HG02840 (cell line): ENCODE measurements around the gene ASAP3.

Experiments
- ATAC-seq: cut with Tn5 transposase; IDR thresholded peaks from one replicate; pipeline ENCODE4 v1.9.1; 2021; ENCODE audit warnings: mild to moderate bottlenecking, moderate library complexity, moderate number of reproducible peaks; ENCODE audit not compliant: unreplicated experiment, low FRiP score

Gene ASAP3

GRCh38 chr1:23479666-23479941 is 4.4 kb downstream of the ASAP3 start:
- ATAC-seq: no peak

- ATAC-seq: no peak
These were observed 4.9 kb downstream of the ASAP3 start for GRCh38 chr1:23478896-23479665.

GRCh38 chr1:23477359-23478144 is 6.4 kb downstream of the ASAP3 start:
- no peak for ATAC-seq

- ATAC-seq: no peak
These were observed 8.3 kb downstream of the ASAP3 start for GRCh38 chr1:23475641-23476040.

GRCh38 chr1:23475134-23475628 is 8.8 kb downstream of the ASAP3 start:
- ATAC-seq: no peak

GRCh38 chr1:23473037-23473800 is 10.8 kb downstream of the ASAP3 start:
- ATAC-seq: no peak

- ATAC-seq: no peak
These were observed 11.5 kb downstream of the ASAP3 start for GRCh38 chr1:23472351-23473036.

- ATAC-seq: no peak
These were observed 12.4 kb downstream of the ASAP3 start for GRCh38 chr1:23471473-23472075.

GRCh38 chr1:23470282-23471070 is 13.5 kb downstream of the ASAP3 start:
- ATAC-seq: no peak

GRCh38 chr1:23469372-23469982 is 14.5 kb downstream of the ASAP3 start:
- no peak for ATAC-seq

GRCh38 chr1:23466423-23466989 is 17.5 kb downstream of the ASAP3 start:
- ATAC-seq: no peak

GRCh38 chr1:23463286-23463685 is 20.7 kb downstream of the ASAP3 start:
- no peak for ATAC-seq

- ATAC-seq: no peak
These were observed 21.2 kb downstream of the ASAP3 start for GRCh38 chr1:23462766-23463165.

GRCh38 chr1:23461050-23461449 is 22.9 kb downstream of the ASAP3 start:
- no peak for ATAC-seq

GRCh38 chr1:23460519-23460918 is 23.5 kb downstream of the ASAP3 start:
- ATAC-seq: no peak

GRCh38 chr1:23459338-23459757 is 24.6 kb downstream of the ASAP3 start:
- ATAC-seq: no peak

GRCh38 chr1:23456226-23456625 is 27.8 kb downstream of the ASAP3 start:
- no peak for ATAC-seq

GRCh38 chr1:23453455-23454000 is 30.5 kb downstream of the ASAP3 start:
- no peak for ATAC-seq
